RWPE2 (cell line): ENCODE measurements around the gene ARF1.

Experiments used
- ATAC-seq: fragments of 200-7000 bp; cut with Tn5 transposase; 3 replicates; pipeline ENCODE4 v1.9.1; 2021; ENCODE audit warnings: low read depth
- DNase-seq: peaks from one replicate; pipeline ENCODE4 v3.0.0-alpha.2; 2020; ENCODE audit warnings: low spot score
- H3K27ac ChIP-seq: fragments of 450-650 bp; 2 replicates; pipeline ENCODE4 v1.5.1; 2017; ENCODE audit warnings: mild to moderate bottlenecking; ENCODE audit not compliant: poor library complexity, severe bottlenecking
- H3K27me3 ChIP-seq: fragments of 250-450 bp; sonication (Bioruptor Pico); 2 replicates; pipeline ENCODE4 v1.5.1; 2021; ENCODE audit warnings: mild to moderate bottlenecking, moderate library complexity; ENCODE audit not compliant: insufficient read depth, poor library complexity, severe bottlenecking
- H3K36me3 ChIP-seq: fragments of 250-450 bp; sonication (Bioruptor Pico); 2 replicates; pipeline ENCODE4 v1.5.1; 2020; ENCODE audit warnings: low read depth, mild to moderate bottlenecking, moderate library complexity
- H3K4me1 ChIP-seq: fragments of 250-450 bp; sonication (Bioruptor Pico); 2 replicates; pipeline ENCODE4 v1.5.1; 2021; ENCODE audit warnings: mild to moderate bottlenecking, moderate library complexity; ENCODE audit not compliant: insufficient read depth, poor library complexity, severe bottlenecking
- H3K4me3 ChIP-seq: fragments of 250-450 bp; sonication (Bioruptor Pico); 2 replicates; pipeline ENCODE4 v1.5.1; 2021; ENCODE audit warnings: mild to moderate bottlenecking, moderate library complexity; ENCODE audit not compliant: severe bottlenecking
- H3K9me3 ChIP-seq: fragments of 250-450 bp; sonication (Bioruptor Pico); 2 replicates; pipeline ENCODE4 v1.5.1; 2021; ENCODE audit warnings: mild to moderate bottlenecking, moderate library complexity; ENCODE audit not compliant: severe bottlenecking
- CTCF ChIP-seq: fragments of 450-650 bp; IDR thresholded peaks from one replicate; pipeline ENCODE4 v1.5.1; 2017; ENCODE audit warnings: mild to moderate bottlenecking, moderate library complexity; ENCODE audit not compliant: poor library complexity, severe bottlenecking

Gene ARF1

DNA sequence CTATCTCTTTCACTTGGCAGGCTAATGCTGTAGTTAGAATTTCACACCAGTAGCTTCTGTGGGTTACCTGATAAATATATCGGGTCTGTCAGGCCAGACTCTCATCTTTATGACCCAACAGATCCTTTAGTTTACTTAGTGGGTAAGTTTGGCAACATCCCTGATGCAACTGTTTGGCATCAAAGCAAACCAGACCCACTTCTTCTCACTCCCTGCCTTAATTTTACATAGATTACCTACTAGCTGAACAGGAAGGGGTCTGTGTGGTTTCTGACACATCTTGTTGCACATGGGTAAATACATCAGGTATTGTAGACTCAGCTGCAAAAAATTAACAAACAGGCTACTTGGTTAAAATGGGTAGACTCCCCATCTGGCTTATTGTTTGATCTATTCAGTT is 54.4 kb downstream of the ARF1 start:
- Histone ChIP-seq H3K9me3 (no peaks in the 10 kb centered on the region), H3K4me3 (no peak overlapping the region), H3K36me3 (peaks cover 6% of the 10 kb centered on the region), H3K4me1 (no peaks in the 10 kb centered on the region), H3K27ac (no peak overlapping the region), H3K27me3 (no peaks in the 10 kb centered on the region)
- no peak for TF ChIP-seq CTCF
- DNase-seq (no peak), ATAC-seq (no peak)

GRCh38 chr1:228139406-228139930 is 57.0 kb downstream of the ARF1 start:
- Histone ChIP-seq H3K27me3 (no peaks in the 10 kb centered on the region), H3K36me3 (peaks cover 8% of the 10 kb centered on the region), H3K4me1 (no peaks in the 10 kb centered on the region), H3K9me3 (no peaks in the 10 kb centered on the region), H3K4me3 (peak overlapping the region; percentile 92), H3K27ac (peak overlapping the region; percentile 69)
- no peak for TF ChIP-seq CTCF
- ATAC-seq (no peak), DNase-seq (no peak)

- H3K4me1 ChIP-seq, result no peaks in the 10 kb centered on the region
- H3K27ac ChIP-seq, result peak within 1 kb of the TSS; percentile 69
Observed at GRCh38 chr1:228139931-228140723, 57.6 kb downstream of the ARF1 start, which contains the start of gene GUK1. TSS of gene GUK1 (plus strand) at chr1:228140279. CDS start at chr1:228140303, 24 bp downstream.

DNA sequence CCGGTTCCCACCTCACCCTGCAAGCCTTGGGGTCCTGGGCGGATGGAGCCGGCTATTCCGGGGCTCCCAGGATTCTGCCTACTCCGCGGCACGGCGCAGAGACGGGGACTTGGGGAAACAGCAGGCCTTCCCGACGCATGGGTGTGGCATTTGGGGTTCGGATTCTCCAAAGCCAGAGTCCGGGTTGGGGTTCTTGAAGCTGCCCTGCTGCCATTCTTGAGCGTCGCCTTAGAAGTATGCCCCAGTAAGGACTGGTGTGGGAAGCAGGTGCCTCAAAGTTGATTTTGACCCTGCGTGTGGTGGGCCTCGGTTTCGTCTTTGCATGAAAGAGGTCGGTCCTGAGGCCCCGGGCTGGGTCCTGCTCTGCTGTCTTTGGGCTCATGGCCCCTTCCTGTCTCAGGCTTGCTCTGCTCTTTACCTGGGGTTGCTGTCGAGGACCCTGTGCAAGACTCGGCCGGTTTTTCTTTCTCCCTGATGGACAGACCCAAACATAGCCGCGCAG is 58.3 kb downstream of the ARF1 start:
- Histone ChIP-seq H3K4me3 (peak overlapping the region; percentile 92), H3K4me1 (no peaks in the 10 kb centered on the region), H3K27ac (peak overlapping the region; percentile 69), H3K36me3 (peaks cover 8% of the 10 kb centered on the region), H3K9me3 (no peaks in the 10 kb centered on the region), H3K27me3 (no peaks in the 10 kb centered on the region)
- ATAC-seq, result no peak
- TF ChIP-seq CTCF, result no peak
- no peak for DNase-seq

More at GRCh38 chr1:228139931-228140723, 57.6 kb downstream of the ARF1 start, which contains the start of gene GUK1:
- Histone ChIP-seq H3K4me3 (peak within 1 kb of the TSS; percentile 92), H3K27me3 (no peaks in the 10 kb centered on the region), H3K36me3 (peaks cover 8% of the 10 kb centered on the region), H3K9me3 (no peaks in the 10 kb centered on the region)
- peak; percentile 98 for DNase-seq
- ATAC-seq, result peak; percentile 89
- TF ChIP-seq CTCF, result no peak
